Esophagus muscularis mucosa (tissue), 3 donors: ENCODE measurements around the gene VGLL4.

ENCODE experiments used
- CTCF ChIP-seq, 3 experiments: fragments of 200-600 bp in 2 of 3; fragments of 450-650 bp in 1 of 3; sonication (generic) in 2 of 3; IDR thresholded peaks; one replicate each; pipeline ENCODE4 v1.5.1; 2017 to 2019; ENCODE audit warnings: antibody characterized with exemption in 3 of 3, mild to moderate bottlenecking in 2 of 3, moderate library complexity in 1 of 3
- POLR2A ChIP-seq: fragments of 450-650 bp; IDR thresholded peaks from one replicate; pipeline ENCODE4 v1.6.1; 2017; ENCODE audit warnings: antibody characterized with exemption, moderate library complexity, mild to moderate bottlenecking, low read depth
- POLR2AphosphoS5 ChIP-seq, 2 donors: sonication (generic); formaldehyde crosslinking; IDR thresholded peaks; one replicate each; pipeline ENCODE4 v1.6.1; 2017; ENCODE audit warnings: antibody characterized with exemption in 2 of 2

GRCh38 chr3:11640009-11640673, 3.6 kb downstream of the VGLL4 start:
- TF ChIP-seq CTCF (IDR thresholded peaks at IDR 0.05) = no peak
- TF ChIP-seq POLR2A = no peak
- no peak for TF ChIP-seq POLR2AphosphoS5 (IDR thresholded peaks at IDR 0.05)
